HG03135 (cell line): ENCODE data around the gene FSTL4.

Source experiments
- ATAC-seq: cut with Tn5 transposase; IDR thresholded peaks from one replicate; pipeline ENCODE4 v1.9.1; 2021; ENCODE audit warnings: mild to moderate bottlenecking, moderate library complexity; ENCODE audit not compliant: unreplicated experiment

The FSTL4 gene

GRCh38 chr5:133155326-133155969 is 456.9 kb downstream of the FSTL4 start:
- ATAC-seq: no peak

- no peak for ATAC-seq
Observed at GRCh38 chr5:133154274-133155075, 457.9 kb downstream of the FSTL4 start.

GRCh38 chr5:133150909-133151544 is 461.3 kb downstream of the FSTL4 start:
- ATAC-seq: no peak

GRCh38 chr5:133149345-133149744 is 463.0 kb downstream of the FSTL4 start:
- ATAC-seq: no peak

GRCh38 chr5:133147815-133148567 is 464.4 kb downstream of the FSTL4 start:
- no peak for ATAC-seq

- ATAC-seq: no peak
Observed at GRCh38 chr5:133147411-133147810, 464.9 kb downstream of the FSTL4 start.
